ENCODE measurements around the gene MYNN. TPM values are rescaled to one million over a fixed set of nuclear protein-coding genes. Genes with fewer than 3 reads are reported as not detected.
A peak's percentile ranks its signal among the peaks of the same experiment; 100 is the strongest.

The MYNN gene
- total and polyA plus RNA-seq, 2 of the 13 experiments (the other 11 are each of a cell fraction or from before 2014, with no cell fraction given): 10.4 to 17.6 TPM

GRCh38 chr3:169804681-169805080, 31.5 kb downstream of the MYNN start:
- H3K4me3 ChIP-seq (replicated peaks in 1 of 3; ENCODE audit: insufficient read depth in 1 of 3, low read depth in 2 of 3, low read length in 3 of 3): no peak overlapping the region
- no peak overlapping the region for H3K4me2 ChIP-seq (ENCODE audit: low read depth, low read length)
- H3K79me2 ChIP-seq (ENCODE audit: insufficient read depth, low read length): no peaks in the 10 kb centered on the region
- no peak overlapping the region for H2AFZ ChIP-seq (ENCODE audit: low read length)
- H3K4me1 ChIP-seq (ENCODE audit: insufficient read depth, low read length): no peaks in the 10 kb centered on the region
- ChIA-PET POLR2A (no interaction called here), CTCF (ENCODE audit: low intra/inter-chr PET ratio, low total read pairs) (no interaction called here)
- no peak for FAIRE-seq
- in situ Hi-C loops (cut with HindIII; ENCODE audit: extremely low pct_ligation_motif_present, low pct_unique_long_range_greater_than_20kb) (no loop called here), intact Hi-C loops (cut with micrococcal nuclease; ENCODE audit: unreplicated experiment) (no loop called here)
- no peak overlapping the region for H3K27ac ChIP-seq (ENCODE audit: extremely low read length, insufficient read depth, low read length)
- no peaks in the 10 kb centered on the region for H3K36me3 ChIP-seq (replicated peaks in 1 of 2; ENCODE audit: control insufficient read depth in 1 of 2, insufficient read depth in 2 of 2, low read length in 2 of 2)
- H4K20me1 ChIP-seq (ENCODE audit: insufficient read depth, low read length): no peaks in the 10 kb centered on the region
- BruUV-seq (replicated peaks): no TSS peak
- DNase-seq (ENCODE audit: low spot score): no peak
- TF ChIP-seq JUNB (CRISPR knock-in tag; IDR thresholded peaks at IDR 0.05; ENCODE audit: borderline replicate concordance) (no peak), NFE2L2 (IDR thresholded peaks at IDR 0.05; ENCODE audit: low read length) (0 out of 2 replicates have a peak, but pooled peaks have one; percentile 26), SKIL (CRISPR knock-in tag; IDR thresholded peaks at IDR 0.05; ENCODE audit: borderline replicate concordance) (no peak), PBX2 (CRISPR knock-in tag; IDR thresholded peaks at IDR 0.05) (no peak), MAFK (conservative IDR thresholded peaks at IDR 0.05 in 1 of 2, IDR thresholded peaks at IDR 0.05 in 1 of 2; ENCODE audit: low read length in 2 of 2) (peak; percentile 38 to 39; a peak in 2 of 4 replicates), DZIP1 (CRISPR knock-in tag; IDR thresholded peaks at IDR 0.05) (no peak)
- H3K27me3 ChIP-seq (ENCODE audit: control insufficient read depth in 1 of 2, insufficient read depth in 2 of 2, low read length in 2 of 2): no peaks in the 10 kb centered on the region
- WGBS (ENCODE audit: low lambda C conversion rate): 64% methylated on average over 3 of the region's 3 CpGs
- ATAC-seq: no peak
- no peak overlapping the region for H3K9ac ChIP-seq (ENCODE audit: insufficient read depth, low read depth, low read length)
- no peaks in the 10 kb centered on the region for H3K9me3 ChIP-seq (ENCODE audit: low read length)
